Esophagus muscularis mucosa (tissue), 4 donors: Measurements from ENCODE around the gene PRKCG. TPM values are rescaled to one million over a fixed set of nuclear protein-coding genes. Genes with fewer than 3 reads are reported as not detected.

Source experiments
- DNase-seq: peaks from one replicate; pipeline ENCODE4 v3.0.0-alpha.2; 2017; ENCODE audit errors: extremely low spot score
- H3K27ac ChIP-seq, 4 donors: fragments of 200-600 bp; sonication (generic); replicated peaks in 1 of 4; 1 replicate in 3 of 4; 2 replicates in 1 of 4; pipeline ENCODE4 v1.5.1; 2016 to 2019; ENCODE audit warnings: mild to moderate bottlenecking in 1 of 4
- H3K27me3 ChIP-seq, 4 donors: fragments of 200-600 bp; sonication (generic); one replicate each; pipeline versions ENCODE4 v1.5.1 to v1.6.0; 2016 to 2019
- H3K36me3 ChIP-seq, 4 donors: fragments of 200-600 bp; sonication (generic); one replicate each; pipeline ENCODE4 v1.5.1; 2016 to 2019
- H3K4me1 ChIP-seq, 4 donors: fragments of 200-600 bp; sonication (generic); one replicate each; pipeline ENCODE4 v1.5.1; 2016 to 2019
- H3K4me3 ChIP-seq, 4 donors: fragments of 200-600 bp; sonication (generic); 1 replicate in 2 of 4; 2 replicates in 2 of 4; pipeline ENCODE4 v1.5.1; 2016 to 2019; ENCODE audit warnings: mild to moderate bottlenecking in 4 of 4, moderate library complexity in 1 of 4
- H3K9me3 ChIP-seq, 4 donors: fragments of 200-600 bp; sonication (generic); 1 replicate in 3 of 4; 2 replicates in 1 of 4; pipeline ENCODE4 v1.5.1; 2016 to 2019
- CTCF ChIP-seq, 3 experiments: fragments of 200-600 bp in 2 of 3; fragments of 450-650 bp in 1 of 3; sonication (generic) in 2 of 3; IDR thresholded peaks; one replicate each; pipeline ENCODE4 v1.5.1; 2017 to 2019; ENCODE audit warnings: antibody characterized with exemption in 3 of 3, mild to moderate bottlenecking in 2 of 3, moderate library complexity in 1 of 3
- EP300 ChIP-seq: sonication (generic); formaldehyde crosslinking; IDR thresholded peaks from one replicate; pipeline ENCODE4 v1.6.1; 2017; ENCODE audit warnings: antibody characterized with exemption
- POLR2A ChIP-seq: fragments of 450-650 bp; IDR thresholded peaks from one replicate; pipeline ENCODE4 v1.6.1; 2017; ENCODE audit warnings: antibody characterized with exemption, moderate library complexity, mild to moderate bottlenecking, low read depth
- POLR2AphosphoS5 ChIP-seq, 2 donors: sonication (generic); formaldehyde crosslinking; IDR thresholded peaks; one replicate each; pipeline ENCODE4 v1.6.1; 2017; ENCODE audit warnings: antibody characterized with exemption in 2 of 2
- WGBS: methylation state at CpG from one replicate; pipeline ENCODE4 v1.1.5; 2018; 5-methylcytosine and 5-hydroxymethylcytosine counted together
- intact Hi-C: fragments of 100-400 bp; cut with DNase I; formaldehyde crosslinking; loops from one replicate; pipeline ENCODE4 v1.15.1; 2023
- total RNA-seq, 4 donors: library from RNA; depleted of rRNA; stranded (reverse); fragments of >200 nt; gene quantifications; one replicate each; pipeline versions ENCODE4 v1.1.0 to v1.2.1, GENCODE V29; 2016

Gene PRKCG
- total RNA-seq, 4 donors from 2014 or later, result not detected

DNA sequence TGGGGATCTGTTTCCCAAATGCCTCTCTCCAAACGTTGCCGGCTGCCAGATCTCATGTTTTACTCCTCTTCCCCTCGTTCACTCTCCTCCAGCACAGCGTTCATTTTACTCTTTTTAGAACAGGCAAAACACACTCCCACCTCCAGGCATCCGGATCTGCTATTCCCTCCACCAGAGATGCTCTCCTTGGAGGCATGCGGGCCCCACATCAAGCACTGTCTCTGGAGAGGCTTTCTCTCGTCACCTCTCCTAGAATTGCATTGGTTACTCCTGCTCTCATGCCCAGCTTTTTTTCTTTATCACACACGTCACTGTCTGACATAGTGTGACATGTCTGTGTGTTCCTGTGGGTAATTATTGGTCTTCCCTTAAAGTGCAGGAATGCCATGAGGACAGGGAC, 34.4 kb upstream of the PRKCG start:
- intact Hi-C loops, result loop anchor here (5.0 to 10.0 kb wide), 2 partner anchors 35 to 57 kb away; partner anchors contain the start of genes CACNG7 and PRKCG
- H3K27ac ChIP-seq, result no peak overlapping the region
- TF ChIP-seq POLR2A, result no peak
- no peak for TF ChIP-seq CTCF (IDR thresholded peaks at IDR 0.05)
- no peak for TF ChIP-seq POLR2AphosphoS5 (IDR thresholded peaks at IDR 0.05)
- no peak for TF ChIP-seq EP300
- H3K9me3 ChIP-seq, result no peaks in the 10 kb centered on the region
- peaks cover 0 to 47% (median 3%) of the 10 kb centered on the region in 4 donors for H3K27me3 ChIP-seq
- H3K4me3 ChIP-seq, result no peak overlapping the region
- H3K4me1 ChIP-seq, result peaks cover 0 to 12% (median 6%) of the 10 kb centered on the region in 4 donors
- H3K36me3 ChIP-seq, result no peaks in the 10 kb centered on the region
- 50% methylated on average over 8 of the region's 8 CpGs for WGBS
- DNase-seq, result no peak

- no peak for DNase-seq
- H3K4me3 ChIP-seq, result no peak overlapping the region
- peak; percentile 26 to 44 for TF ChIP-seq POLR2AphosphoS5 (IDR thresholded peaks at IDR 0.05)
- no peak for TF ChIP-seq EP300
- intact Hi-C loops, result loop anchor here (5.0 to 10.0 kb wide), 2 partner anchors 33 to 56 kb away; partner anchors contain the start of genes CACNG7 and PRKCG
- peaks cover 0 to 11% (median 6%) of the 10 kb centered on the region in 4 donors for H3K4me1 ChIP-seq
- H3K27ac ChIP-seq, result peak overlapping the region in 3 of 4 donors; percentile 41 to 60 (median 45)
- peaks cover 0 to 49% (median 3%) of the 10 kb centered on the region in 4 donors for H3K27me3 ChIP-seq
- no peaks in the 10 kb centered on the region for H3K36me3 ChIP-seq
- H3K9me3 ChIP-seq, result no peaks in the 10 kb centered on the region
- 53% methylated on average over 10 of the region's 11 CpGs for WGBS
Observed at GRCh38 chr19:53849237-53849676, 32.7 kb upstream of the PRKCG start.

DNA sequence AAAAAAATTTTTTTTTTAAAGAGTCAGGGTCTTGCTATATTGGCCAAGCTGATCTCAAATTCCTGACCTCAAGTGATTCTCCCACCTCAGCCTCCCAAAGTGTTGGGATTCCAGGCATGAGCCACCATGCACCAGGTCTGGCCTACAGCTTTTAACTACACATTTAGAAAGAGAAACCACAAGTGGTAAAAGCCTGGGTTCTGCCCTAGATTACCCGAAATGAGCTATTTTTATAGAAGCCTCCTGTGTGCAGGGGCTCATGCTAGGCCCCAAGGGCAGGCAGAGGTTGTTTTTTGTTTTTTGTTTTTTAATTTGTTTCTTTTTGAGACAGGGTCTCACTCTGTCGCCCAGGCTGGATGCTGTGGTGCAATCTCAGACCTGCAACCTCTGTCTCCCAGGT, 28.3 kb upstream of the PRKCG start:
- Histone ChIP-seq H3K27ac (no peak overlapping the region), H3K27me3 (peaks cover 0 to 34% (median 3%) of the 10 kb centered on the region in 4 donors), H3K9me3 (no peaks in the 10 kb centered on the region), H3K4me1 (peaks cover 0 to 13% (median 8%) of the 10 kb centered on the region in 4 donors), H3K36me3 (no peaks in the 10 kb centered on the region), H3K4me3 (no peak overlapping the region)
- WGBS, result 86% methylated on average over 2 of the region's 2 CpGs
- intact Hi-C loops, result no loop called here
- DNase-seq, result no peak
- no peak for TF ChIP-seq POLR2AphosphoS5 (IDR thresholded peaks at IDR 0.05)
- TF ChIP-seq EP300, result no peak
- TF ChIP-seq CTCF (IDR thresholded peaks at IDR 0.05), result no peak
- TF ChIP-seq POLR2A, result no peak

GRCh38 chr19:53864308-53864836, 17.6 kb upstream of the PRKCG start:
- H3K4me1 ChIP-seq, result peaks cover 22 to 26% (median 24%) of the 10 kb centered on the region in 4 donors
- no peak overlapping the region for H3K27ac ChIP-seq
- H3K27me3 ChIP-seq, result no peaks in the 10 kb centered on the region
- no peak for DNase-seq
- H3K4me3 ChIP-seq, result no peak overlapping the region
- intact Hi-C loops, result no loop called here
- 84% methylated on average over 4 of the region's 6 CpGs for WGBS
- TF ChIP-seq CTCF (IDR thresholded peaks at IDR 0.05) (no peak), POLR2AphosphoS5 (IDR thresholded peaks at IDR 0.05) (no peak), POLR2A (no peak), EP300 (no peak)
- H3K9me3 ChIP-seq, result no peaks in the 10 kb centered on the region
- no peaks in the 10 kb centered on the region for H3K36me3 ChIP-seq

DNA sequence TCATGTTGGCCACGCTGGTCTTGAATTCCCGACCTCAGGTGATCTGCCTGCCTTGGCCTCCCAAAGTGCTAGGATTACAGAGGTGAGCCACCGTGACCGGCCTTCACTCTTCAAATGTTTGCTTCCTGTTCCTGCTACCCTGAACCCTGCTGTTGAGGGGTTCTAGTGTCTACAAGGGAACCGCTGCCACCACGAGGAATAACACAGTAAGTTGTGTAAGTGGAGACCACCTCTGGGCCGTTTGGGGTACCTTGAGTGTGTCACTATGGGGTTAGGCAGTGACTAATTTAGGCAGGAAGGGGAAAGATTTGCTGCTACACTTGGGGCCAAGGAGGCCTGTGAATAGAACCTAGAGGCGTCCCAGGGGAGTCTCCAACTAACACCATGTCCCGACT, 16.5 kb upstream of the PRKCG start:
- no peak for TF ChIP-seq CTCF (IDR thresholded peaks at IDR 0.05)
- no peak for TF ChIP-seq POLR2A
- no peak for TF ChIP-seq POLR2AphosphoS5 (IDR thresholded peaks at IDR 0.05)
- no peak for TF ChIP-seq EP300
- Histone ChIP-seq H3K27me3 (no peaks in the 10 kb centered on the region), H3K9me3 (no peaks in the 10 kb centered on the region), H3K27ac (peak overlapping the region; percentile 98 to 99 (median 98)), H3K4me1 (peaks cover 28 to 36% (median 35%) of the 10 kb centered on the region in 4 donors), H3K36me3 (peaks cover 0 to 3% (median 2%) of the 10 kb centered on the region in 4 donors), H3K4me3 (peak overlapping the region; percentile 86 to 99 (median 95))
- WGBS, result 57% methylated on average over 9 of the region's 9 CpGs
- intact Hi-C loops, result no loop called here
- no peak for DNase-seq
